GM10266 (cell line): ENCODE measurements around the gene ZBTB8OS.
A peak's percentile ranks its signal among the peaks of the same experiment; 100 is the strongest.

Experiments used
- DNase-seq: peaks from one replicate; pipeline ENCODE4 v3.0.0; 2012; ENCODE audit errors: extremely low spot score
- TF ChIP-seq, protein P1 (sequence below): IDR thresholded peaks from 2 replicates; pipeline ENCODE4 v1.5.1; 2012; ENCODE audit warnings: mild to moderate bottlenecking, low read depth; ENCODE audit not compliant: control insufficient read depth, insufficient read depth; ENCODE audit errors: missing control alignments

The ZBTB8OS gene

DNA sequence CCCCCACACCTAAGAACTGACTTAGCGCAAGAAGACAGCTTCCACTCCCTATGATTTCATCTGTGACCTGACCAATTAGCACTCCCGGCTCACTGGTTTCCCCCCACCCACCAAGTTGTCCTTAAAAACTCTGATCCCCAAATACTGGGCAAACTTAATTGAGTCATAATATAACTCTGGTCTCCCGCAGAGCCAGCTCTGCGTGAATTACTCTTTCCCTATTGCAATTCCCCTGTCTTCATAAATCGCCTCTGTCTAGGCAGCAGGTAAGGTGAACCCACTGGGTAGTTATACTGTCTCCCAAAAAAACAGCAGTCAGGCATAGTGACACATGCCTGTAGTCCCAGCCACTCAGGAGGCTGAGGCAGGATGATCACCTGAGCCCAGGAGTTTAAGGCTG, 36.9 kb downstream of the ZBTB8OS start:
- TF ChIP-seq, protein P1, sequence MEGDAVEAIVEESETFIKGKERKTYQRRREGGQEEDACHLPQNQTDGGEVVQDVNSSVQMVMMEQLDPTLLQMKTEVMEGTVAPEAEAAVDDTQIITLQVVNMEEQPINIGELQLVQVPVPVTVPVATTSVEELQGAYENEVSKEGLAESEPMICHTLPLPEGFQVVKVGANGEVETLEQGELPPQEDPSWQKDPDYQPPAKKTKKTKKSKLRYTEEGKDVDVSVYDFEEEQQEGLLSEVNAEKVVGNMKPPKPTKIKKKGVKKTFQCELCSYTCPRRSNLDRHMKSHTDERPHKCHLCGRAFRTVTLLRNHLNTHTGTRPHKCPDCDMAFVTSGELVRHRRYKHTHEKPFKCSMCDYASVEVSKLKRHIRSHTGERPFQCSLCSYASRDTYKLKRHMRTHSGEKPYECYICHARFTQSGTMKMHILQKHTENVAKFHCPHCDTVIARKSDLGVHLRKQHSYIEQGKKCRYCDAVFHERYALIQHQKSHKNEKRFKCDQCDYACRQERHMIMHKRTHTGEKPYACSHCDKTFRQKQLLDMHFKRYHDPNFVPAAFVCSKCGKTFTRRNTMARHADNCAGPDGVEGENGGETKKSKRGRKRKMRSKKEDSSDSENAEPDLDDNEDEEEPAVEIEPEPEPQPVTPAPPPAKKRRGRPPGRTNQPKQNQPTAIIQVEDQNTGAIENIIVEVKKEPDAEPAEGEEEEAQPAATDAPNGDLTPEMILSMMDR: no peak
- DNase-seq: no peak

DNA sequence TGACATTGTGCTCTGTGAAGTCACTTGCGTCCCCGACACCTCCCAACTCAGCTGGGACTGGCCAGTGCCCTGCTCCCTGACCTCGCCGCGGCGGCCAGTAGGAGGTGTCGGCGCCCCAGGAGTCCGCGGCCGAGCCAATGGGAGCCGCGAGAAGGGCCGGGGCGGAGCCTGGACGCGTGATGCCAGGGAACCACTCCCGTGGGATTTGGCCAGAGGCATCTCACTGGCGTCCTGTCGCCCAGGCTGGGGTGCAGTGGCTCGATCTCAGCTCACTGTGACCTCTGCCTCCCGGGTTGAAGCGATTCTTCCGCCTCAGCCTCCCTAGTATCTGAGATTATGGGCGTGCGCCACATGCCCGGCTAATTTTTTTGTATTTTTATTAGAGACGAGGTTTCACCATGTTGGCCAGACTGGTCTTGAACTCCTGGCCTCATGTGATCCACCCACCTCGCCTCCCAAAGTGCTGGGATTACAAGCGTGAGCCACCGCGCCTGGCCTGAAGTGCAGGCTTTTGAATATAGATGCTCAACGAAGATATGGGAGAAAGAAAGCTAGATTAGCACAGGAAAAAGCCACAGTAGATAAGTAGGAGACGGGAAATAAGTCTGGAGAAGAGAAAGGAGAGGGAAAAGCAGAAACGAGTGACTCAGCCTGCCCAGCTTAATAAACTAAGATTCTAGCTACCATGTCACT, 38.0 kb downstream of the ZBTB8OS start:
- DNase-seq: peak; percentile 85
- TF ChIP-seq, protein P1: peak; percentile 53

DNA sequence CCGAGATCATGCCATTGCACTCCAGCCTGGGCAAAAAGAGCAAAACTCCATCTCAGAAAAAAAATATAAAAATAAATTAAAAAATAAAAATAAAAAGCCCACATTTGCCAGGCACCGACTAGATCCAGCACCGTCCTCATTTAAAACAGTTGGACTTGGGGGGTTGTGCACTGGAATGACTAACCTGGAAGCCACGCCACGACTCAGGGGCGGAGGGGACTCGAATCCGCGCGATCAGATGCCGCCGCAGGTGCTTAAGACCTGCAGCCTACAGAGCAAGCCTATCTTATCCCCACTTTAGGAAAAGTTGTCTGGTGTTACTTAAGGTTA, 38.5 kb downstream of the ZBTB8OS start:
- DNase-seq: no peak
- TF ChIP-seq, protein P1: no peak

DNA sequence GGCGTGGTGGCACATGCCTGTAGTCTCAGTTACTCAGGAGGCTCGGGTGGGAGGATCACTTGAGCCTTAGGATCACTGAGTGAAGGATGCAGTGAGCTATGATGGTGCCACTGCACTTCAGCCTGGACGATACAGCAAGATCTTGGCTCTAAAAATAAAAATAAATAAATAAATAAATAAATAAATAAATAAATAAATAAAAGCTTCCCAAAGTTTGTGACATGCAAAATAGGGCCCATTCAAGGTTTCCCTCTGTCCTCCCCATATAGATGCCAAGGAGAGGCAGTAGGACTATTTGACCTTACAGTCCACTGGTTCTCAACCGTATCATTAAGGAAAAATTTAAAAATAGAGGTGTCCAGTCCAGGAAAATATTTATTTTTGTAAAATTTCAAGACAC, 41.2 kb downstream of the ZBTB8OS start:
- TF ChIP-seq, protein P1: no peak
- no peak for DNase-seq

DNA sequence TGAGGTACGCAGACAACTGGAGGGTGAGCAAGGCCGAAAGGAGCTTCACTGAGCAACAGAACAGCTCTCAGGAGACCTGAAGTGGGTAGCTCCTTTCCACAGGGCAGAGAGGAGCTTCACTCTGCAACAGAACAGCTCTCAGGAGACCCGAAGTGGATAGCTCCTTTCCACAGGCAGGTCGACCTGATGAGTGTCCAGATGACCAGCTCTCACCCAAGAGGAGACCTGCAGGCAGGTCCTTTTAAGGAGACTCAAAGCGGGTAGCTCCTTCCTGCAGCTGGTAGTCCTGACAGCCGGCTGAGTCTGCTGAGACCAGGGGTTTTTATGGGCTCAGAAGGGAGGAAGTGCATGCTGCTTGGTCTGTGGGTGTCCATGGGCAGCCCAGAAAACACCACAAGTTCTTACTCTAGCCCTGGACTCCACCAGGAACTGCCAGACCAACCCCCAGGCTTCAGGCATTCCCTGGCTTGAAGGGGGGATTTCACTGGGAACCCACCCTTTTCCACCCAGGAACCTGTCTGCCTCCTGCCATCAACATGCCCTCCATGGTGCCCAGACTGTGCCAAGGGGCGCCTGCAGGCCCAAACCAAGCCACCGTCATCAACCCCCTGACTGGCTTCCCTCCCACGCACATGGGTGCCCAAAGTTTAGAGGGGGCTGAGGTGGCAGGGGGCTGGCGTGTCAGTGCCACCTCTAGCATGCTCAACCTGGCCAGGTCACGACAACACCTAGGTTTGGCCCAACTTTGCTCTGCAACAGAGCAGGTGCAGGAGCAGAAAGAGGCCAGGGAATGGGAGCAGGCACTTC, 43.6 kb downstream of the ZBTB8OS start:
- no peak for DNase-seq
- TF ChIP-seq, protein P1: no peak

DNA sequence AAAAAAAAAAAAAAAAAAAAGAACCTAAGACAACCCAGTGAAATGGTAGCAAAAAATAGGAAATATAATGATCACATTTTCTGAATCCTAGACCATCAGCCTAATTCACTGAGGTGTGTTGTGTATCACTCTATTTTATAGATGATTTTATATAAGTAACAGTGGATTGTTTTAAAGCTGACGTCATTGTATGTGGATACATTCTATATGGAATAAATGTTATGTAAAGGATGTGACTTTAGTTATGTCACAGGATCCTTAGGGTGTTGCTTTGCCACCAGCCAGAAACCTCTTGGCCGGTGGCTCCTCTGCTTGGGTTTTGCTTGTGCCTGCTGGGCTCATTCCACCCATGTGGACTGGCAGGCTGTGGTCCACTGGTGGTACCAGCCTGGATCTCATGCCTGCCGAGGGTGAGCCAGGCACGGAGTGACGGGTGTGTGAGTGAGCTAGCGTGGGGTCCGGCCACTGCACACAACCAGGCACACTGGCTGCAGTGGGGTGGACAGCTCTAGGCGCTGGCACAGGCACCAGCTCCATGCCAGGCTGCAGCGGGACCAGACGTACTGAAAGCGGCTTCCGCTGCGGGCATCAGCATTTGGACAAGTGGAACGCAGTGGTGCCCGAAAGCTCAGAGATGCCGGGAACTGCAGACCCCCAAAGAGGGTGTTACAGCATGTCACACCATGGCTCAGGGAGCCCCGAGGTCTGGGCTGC, 44.5 kb downstream of the ZBTB8OS start:
- DNase-seq: no peak
- TF ChIP-seq, protein P1: no peak
